Fibroblast of the conjunctiva (primary cell): Measurements from ENCODE around the gene C16orf87.
A peak's percentile ranks its signal among the peaks of the same experiment; 100 is the strongest.
"Not testable (repeated sequence)": the region's sequence is repeated elsewhere in the genome, so short reads cannot be mapped to it uniquely, and the experiment has no call there.

Source experiments
- DNase-seq: peaks from one replicate; pipeline ENCODE4 v3.0.0-alpha.2; 2010; ENCODE audit warnings: low read depth

The C16orf87 gene, protein sequence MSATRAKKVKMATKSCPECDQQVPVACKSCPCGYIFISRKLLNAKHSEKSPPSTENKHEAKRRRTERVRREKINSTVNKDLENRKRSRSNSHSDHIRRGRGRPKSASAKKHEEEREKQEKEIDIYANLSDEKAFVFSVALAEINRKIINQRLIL

DNA sequence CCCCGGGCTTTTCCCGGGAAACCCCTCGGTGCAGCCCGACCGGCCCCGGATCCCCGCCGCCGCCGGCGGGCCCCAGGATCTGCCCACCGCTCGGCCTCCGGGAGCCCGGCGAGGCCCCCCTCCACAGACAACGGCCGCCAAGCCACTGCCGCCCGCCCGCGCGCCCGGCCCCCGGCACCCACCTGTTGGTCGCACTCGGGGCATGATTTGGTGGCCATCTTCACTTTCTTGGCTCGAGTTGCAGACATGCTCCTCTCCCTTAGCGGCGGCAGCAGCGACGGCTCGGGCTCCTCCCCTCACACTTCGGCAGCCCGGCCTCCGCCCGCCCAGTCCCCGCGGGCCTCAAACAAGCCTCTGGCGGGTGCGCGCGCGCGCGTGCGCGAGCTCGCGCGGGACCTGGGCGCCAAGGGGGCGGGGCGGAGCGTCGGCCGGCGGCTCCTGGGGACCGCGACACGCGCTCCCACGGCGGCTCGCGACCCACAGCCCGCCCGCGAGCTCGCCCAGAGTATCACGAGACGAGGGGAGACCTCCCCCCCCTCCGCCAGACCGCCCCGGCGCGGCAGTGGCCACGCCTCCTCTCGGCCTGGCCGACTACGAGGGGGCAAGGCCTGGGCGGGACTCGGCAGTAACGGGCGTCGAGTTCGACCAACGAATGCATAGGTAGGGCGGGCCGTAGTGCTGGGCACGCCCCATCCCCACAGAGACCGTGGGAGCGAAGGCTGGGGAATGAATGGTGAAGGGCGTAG, at the start of gene C16orf87:
Gene C16orf87 (minus strand): TSS at position 279 of the 746 bp plus-strand sequence. CDS start 31 bp downstream, at position 248.
- peak; percentile 84 for DNase-seq

DNA sequence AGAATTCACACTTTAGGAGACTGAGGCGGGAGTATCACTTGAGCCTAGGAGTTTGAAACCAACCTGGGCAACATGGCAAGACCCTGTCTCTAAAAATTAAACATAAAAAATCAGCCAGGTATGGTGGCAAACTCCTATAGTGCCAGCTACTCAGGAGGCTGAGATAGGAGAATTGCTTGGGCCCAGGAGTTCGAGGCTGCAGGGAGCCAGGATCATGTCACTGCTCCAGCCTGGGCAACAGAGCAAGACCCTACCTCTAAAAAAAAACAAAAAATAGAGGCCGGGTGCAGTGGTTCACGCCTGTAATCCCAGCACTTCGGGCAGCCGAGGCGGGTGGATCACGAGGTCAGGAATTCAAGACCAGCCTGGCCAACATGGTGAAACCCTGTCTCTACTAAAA, 44.3 kb upstream of the C16orf87 start:
- DNase-seq = no peak

DNA sequence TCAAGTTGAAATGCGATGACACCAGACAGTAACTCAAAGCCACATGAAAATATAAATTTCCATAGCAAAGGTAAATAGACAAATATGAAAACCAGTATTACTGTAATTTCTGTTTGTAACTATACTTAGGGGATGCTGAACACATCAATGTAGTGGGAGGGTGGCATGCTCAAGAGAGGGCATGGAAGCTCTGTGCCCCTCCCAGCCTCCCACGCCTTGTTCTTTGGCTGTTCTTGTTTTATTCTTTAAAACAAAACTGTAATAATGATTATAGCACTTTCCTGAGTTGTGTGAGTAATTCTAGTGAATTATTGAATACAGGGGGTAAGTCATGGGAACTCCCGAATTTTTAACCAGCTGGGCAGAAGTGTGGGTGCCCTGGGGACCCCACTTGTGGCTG, 42.2 kb upstream of the C16orf87 start:
- no peak for DNase-seq

DNA sequence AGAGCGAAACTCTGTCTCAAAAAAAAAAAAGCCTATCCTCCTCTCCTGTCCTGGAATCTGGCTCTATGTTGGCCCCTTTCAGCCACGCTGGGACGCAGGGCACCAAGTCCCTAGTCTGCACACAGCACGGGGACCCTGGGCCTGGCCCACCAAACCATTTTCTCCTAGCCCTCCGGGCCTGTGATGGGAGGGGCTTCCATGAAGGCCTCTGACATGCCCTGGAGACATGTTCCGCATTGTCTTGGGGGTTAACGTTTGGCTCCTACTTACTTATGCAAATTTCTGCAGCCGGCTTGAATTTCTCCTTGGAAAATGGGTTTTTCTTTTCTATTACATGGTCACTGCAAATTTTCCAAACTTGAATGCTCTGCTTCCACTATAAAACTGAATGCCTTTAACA, 40.6 kb upstream of the C16orf87 start:
- DNase-seq = no peak

DNA sequence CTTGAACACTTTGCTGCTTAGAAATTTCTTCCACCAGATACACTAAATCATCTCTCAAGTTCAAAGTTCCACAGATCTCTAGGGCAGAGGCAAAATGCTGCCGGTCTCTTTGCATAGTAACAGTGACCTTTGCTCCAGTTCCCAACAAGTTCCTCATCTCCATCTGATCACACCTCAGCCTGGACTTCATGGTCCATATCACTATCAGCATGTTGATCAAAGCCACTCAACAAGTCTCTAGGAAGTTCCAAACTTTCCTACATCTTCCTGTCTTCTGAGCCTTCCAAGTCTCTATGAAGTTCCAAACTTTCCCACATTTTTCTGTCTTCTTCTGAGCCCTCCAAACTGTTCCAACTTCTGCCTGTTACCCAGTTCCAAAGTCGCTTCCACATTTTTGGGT, 37.9 kb upstream of the C16orf87 start:
- DNase-seq = not testable (repeated sequence)

DNA sequence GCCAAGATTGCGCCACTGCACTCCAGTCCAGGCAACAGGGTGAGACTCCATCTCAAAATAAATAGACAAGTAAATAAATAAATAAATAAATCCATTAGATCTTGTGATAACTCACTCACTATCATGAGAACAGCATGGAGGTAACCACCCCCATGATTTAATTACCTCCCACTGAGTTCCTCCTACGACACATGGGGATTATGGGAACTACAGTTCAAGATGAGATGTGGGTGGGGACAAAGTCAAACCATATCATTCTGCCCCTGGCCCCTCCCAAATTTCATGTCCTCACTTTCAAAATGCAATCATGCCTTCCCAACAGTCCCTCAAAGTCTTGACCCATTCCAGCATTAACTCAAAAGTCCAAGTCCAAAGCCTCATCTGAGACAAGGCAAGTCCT, 36.5 kb upstream of the C16orf87 start:
- not testable (repeated sequence) for DNase-seq

DNA sequence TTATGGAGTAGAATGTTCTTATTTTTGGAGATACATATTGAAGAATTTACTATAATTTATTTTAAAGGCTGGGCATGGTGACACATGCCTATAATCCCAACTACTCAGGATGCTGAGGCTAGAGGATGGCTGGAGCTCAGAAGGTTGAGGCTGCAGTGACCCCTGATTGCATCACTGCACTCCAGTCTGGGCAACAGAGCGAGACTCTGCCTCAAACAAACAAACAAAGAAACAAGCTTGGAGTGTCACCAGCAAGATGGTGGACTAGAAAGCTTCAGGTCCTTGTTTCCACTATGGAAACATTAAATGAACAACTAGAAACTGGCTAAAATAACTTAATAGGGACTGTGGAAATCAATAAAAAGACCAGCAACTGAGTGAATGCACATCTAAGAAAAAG, 35.3 kb upstream of the C16orf87 start:
- no peak for DNase-seq

DNA sequence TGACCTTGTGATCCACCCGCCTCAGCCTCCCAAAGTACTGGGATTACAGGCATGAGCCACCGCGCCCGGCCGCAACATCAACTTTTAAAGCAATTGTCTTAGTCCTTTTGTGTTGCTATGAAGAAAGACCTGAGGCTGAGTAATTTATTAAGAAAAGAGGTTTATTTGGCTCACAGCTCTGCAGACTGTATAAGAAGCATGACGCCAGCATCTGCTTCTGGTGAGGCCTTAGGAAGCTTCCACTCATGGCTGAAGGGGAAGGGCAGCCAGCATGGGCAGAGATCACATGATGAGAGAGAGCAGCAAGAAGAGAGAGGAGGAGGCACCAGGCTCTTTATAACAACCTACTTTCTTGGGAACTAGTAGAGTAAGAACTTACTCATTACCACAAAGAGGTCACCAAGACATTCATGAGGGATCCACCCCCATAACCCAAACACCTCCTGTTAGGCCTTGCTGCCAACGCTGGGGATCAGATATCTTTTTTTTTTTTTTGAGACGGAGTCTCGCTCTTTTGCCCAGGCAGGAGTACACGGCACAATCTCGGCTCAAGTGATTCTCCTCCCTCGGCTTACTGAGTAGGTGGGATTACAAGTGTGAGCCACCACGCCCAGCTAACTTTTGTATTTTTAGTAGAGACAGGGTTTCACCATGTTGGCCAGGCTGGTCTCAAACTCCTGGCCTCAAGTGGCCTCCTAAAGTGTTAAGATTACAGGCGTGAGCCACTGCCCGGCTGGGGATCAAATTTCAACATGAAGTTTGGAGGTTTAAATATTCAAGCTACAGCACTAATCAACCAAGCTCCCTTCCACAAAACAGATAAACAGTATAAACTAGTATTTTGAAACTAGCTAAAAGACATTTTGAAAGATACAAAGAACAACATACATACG, 31.8 kb upstream of the C16orf87 start:
- DNase-seq = no peak

DNA sequence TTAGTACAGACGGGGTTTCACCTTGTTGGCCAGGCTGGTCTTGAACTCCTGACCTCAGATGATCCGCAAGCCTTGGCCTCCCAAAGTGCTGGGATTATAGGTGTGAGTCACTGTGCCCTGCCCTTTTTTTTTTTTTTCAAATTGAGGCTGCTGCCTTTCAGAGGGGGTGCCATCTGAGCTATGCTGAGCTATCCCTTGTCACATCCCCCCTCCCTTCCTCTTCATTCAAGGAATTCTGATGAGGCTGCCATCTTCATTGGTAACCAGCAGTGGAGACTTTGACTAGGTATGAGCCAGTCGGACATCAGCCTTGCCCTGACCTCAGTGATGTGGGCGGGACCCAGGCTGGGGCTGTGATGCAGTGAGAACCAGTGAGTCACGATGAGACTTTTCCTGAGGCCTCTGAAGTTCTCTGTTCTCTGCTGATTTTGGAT, 28.8 kb upstream of the C16orf87 start:
- DNase-seq = peak; percentile 38

DNA sequence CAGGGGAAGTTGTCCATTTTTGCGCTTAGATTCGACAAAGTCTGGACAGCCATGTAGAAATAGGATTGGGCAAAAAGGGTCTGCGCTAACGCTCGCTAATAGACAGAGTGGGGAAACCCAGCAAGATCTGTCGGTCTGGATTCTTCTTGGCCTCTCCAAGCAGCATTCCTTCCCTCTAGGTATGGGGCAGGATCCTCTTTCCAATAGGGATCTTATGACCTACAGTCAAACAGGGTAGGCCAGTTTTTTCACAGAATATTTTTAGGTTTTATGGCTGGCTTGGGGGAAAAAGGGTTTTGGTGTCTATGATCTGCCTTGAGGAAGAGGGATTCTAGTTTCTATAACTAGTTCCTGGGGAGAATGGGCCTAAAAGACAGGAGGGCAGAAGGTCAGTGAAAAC, 27.2 kb upstream of the C16orf87 start:
- no peak for DNase-seq

DNA sequence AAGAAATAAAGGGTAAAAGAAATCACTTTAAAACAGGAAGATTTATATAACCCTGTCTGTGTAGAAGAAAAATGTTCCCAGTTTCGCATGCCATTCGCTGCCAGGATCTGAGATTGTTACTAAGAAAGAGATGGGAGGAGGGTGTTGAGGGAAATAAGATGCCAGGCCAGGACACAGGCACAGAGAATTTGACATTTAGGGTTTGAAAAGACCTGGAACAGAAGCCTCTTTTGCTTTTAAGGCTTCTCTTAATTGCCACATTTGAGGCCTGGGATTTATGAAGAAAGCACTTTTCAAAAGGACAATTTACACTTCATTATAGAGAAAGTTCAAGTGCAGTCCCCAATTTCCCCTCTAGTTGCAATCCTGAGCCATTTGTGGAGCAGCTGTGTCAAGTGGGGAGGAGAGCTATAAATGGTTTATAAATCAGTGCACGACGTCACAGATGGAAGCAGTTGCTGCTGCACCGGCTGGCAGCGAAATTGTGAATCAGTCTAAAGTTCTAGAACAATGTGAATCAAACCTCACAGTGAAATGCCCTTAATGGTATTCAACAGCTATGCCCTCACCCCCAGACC, 26.5 kb upstream of the C16orf87 start:
- DNase-seq = no peak

DNA sequence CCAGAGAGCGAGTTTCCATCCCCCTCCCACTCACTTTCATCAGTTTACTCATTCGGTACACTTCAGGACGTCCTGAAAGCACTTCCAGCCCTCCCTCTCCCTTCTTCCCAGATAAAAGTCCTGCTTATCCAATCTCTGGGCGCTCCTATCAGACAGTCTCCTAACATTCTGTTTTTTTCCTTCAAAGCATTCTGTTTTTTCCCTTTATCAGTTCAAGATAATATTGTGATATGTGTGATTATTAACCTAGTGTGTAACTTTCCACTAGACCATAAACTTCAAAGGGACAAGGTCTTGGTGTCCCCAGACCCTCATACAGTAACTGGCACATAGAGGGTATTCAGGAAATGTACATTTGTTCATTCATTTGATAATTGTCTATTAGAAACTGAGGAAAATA, 24.4 kb upstream of the C16orf87 start:
- DNase-seq = no peak

DNA sequence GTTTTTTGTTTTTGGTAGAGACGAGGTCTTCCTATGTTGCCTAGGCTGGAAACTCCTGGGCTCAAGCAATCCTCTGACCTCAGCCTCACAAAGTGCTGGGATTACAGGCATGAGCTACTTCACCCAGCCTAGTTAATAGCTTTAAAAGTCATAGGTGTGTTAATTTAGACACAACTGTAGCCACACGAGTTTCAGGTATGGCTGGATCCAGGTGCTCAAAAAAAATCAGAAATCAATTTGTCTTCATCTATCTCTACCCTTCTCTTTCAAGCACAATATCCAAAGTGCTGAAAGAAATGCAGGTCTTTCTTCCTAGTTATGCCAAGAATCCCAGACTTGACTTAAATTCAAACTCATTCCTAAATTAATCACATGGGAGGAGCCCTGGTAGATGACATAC, 23.9 kb upstream of the C16orf87 start:
- no peak for DNase-seq

DNA sequence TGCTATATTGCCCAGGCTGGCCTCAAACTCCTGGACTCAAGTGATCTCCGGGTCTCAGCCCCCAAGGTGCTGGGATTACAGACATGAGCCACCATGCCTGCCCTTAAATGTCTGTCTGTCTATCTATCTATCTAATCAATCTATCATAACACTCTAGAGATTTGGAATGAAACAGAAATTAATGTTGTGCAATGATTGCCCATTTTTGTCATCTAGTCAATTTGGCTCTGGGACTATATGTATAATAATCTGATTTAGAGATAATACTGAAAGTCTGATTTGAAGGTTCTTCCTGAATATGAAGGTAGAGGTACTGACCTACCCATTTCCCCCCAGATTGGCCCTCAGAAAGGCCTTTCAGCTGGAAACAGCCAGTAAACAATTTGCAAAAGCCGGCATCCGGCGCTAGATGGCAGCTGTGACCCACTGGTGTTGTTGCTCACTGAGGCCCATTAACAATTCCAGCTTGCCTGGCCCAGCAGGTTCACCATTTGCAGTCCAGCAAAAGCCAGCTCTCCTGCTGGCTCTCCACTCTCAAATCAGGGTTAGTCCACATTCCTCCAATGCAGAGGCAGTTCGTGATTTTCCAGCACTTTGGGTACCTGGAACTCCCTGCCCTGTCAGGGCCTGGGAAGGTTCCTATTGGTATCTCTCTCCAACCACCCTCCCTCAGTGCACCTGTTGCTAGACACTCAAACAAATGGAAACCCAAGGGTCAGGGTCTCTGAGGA, 22.9 kb upstream of the C16orf87 start:
- DNase-seq = peak; percentile 46

DNA sequence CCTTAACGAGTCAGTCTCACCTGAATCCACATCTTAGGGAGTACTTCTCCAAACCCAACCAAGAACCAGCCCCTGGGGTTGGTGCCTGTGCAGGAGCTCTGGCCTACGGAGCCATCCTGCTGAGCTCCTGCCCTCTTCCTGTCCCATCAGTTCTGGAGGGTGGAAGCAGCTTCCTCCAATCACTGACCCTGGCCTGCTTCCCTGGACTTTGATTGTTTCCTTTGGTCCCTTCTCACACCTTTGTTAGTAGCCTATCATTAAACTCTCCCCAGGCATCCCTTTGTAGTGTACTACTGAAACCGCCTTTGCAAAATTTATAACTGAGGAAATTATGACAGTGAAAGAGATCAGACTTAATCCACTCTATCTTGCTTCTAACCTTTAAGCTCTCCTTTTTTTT, 21.1 kb upstream of the C16orf87 start:
- no peak for DNase-seq

DNA sequence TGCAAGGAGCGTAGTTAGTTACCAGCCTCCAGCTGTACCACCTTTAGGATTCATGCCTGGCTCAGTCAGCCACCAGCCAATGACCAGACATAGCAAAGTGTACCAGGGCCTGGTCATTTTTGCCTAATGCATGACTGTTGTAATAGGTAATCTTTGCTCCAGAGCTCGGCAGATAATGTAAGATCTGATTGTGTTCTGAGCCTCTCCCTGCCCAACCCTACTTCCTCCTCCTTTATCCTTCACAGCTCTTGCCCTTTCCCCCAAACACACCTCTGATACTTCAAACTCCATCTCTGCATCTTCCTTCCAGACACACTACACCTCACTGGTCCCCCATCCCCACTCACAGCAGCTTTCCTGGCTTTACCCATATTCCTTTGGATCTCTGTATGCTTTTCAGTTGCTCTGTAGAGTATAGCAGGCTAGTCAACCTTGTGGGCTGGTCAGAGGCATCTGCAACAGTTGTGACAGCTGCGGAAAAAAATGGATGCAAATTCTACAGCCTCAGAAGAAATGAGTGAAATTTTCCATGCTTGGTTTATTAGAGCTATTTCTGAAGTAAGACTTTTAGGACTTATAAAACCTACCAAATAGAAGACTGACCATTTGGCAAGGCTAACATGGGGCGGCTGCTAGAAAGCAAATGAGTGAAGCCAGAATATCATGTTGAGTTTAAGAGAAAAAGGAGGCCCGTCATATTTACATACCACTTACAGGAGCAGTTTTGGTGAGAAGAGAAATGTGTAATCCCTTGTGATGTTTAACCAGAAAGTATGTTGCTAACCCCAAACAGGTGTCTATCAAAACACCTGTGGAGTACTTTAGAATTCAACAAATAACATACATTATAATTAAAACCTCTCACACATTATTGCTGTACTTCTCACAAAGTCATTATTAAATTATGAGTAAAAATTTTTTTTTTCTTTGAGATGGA, 19.9 kb upstream of the C16orf87 start:
- DNase-seq = no peak

DNA sequence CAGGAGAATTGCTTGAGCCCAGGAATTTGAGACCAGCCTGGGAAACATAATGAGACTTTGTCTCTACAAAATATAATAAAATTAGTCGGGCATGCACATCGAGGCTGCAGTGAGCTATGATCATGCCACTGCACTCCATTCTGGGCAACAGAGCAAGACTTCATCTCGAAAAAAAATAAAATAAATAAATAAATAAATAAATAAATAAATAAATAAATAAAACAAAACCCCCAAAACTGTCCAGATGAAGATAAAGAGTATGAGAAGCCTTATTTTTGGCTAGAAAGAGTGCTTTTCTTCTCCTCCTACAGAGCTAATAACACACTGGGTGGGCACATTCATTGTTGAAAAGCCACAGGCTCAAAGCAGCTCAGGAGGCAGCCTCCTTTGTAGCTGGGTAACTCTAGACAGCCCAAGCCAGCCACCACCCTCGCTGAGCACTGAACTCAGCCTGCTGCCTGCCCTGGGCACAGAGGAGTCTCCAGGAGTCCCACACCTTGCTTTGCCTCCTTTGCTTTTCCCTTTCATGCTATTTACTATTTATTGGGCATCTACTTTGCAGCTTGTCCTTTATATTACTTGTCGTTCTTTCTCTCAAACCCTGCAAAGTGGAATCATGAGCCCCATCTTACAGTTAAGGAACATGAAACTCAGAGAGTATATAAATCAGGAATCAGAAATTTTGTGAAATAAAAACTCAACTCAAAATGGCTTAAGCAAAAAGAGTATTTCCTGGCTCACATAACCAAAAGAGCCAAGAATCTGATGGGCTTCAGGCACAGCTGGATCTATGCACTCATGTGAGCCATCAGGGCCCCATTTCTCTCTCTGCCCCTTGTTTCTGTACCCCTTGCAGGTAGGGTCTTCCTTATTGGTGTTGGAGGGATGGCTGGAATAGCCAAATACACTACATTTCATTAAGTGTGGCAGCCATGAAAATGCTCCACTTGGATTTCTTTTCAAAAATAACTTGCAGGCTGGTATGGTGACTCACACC, 18.1 kb upstream of the C16orf87 start:
- DNase-seq = no peak

DNA sequence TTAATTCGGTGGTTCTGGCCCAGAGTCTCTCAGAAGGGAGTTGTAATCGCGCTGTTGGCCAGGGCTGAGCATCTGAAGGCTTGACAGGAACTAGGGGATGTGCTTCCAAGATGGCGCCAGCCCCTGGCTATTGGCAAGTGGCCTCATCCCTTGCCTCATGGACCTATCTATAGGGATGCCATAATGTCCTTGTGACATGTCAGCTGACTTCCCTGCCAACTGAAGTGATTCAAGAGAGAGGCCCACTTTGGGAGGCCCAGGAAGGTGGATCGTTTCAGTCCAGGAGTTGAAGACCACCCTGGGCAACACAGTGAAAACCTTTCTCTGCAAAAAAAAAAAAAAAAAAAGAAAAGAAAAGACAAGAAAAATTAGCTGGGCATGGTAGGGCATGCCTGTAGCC, 15.0 kb upstream of the C16orf87 start:
- DNase-seq = no peak

DNA sequence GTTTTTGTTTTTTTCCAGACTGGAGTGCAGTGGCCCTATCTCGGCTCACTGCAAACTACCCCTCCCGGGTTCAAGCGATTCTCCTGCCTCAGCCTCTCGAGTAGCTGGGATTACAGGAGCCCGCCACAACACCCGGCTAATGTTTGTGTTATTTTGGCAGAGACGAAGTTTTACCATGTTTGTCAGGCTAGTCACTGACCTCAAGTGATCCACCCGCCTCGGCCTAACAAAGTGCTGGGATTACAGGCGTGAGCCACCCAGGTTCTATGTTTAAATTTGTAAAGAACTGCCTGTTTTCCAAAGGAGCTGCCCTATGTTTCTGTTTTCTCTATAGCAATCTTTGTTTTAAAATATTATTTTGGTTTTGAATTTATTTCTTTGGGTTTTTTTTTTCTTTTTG, 13.8 kb upstream of the C16orf87 start:
- DNase-seq = no peak
